ENCODE data around the gene CHRNA10.
A peak's percentile ranks its signal among the peaks of the same experiment; 100 is the strongest.

Gene CHRNA10

GRCh38 chr11:3627291-3627690 lies 43.9 kb downstream of the CHRNA10 start:
- DNase-seq, result peak; percentile 65

GRCh38 chr11:3626250-3626960 lies 44.8 kb downstream of the CHRNA10 start:
- DNase-seq, result no peak

GRCh38 chr11:3623767-3624458 lies 47.3 kb downstream of the CHRNA10 start:
- peak; percentile 7 for DNase-seq

DNA sequence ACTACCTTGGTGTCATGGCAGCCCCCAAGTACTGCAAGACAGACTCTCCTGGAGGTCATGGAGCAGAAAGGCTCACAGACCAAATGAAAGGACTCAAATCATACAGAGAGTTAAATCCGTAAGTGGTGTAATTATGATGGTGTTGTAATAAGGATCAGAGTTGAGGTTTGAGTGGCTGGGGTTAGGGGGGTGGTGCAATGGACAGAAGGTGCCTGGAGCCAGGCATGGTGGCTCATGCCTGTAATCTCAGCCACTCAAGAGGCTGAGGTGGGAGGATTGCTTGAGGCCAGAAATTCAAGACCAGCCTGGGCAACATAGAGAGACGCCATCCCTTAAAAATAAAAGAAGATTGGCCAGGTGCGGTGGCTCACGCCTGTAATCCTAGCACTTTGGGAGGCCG lies 48.1 kb downstream of the CHRNA10 start:
- DNase-seq, result peak; percentile 13

- DNase-seq, result no peak
Measured at GRCh38 chr11:3622521-3622920, 48.7 kb downstream of the CHRNA10 start.

- DNase-seq, result peak; percentile 78
Measured at GRCh38 chr11:3617990-3618389, 53.2 kb downstream of the CHRNA10 start.

DNA sequence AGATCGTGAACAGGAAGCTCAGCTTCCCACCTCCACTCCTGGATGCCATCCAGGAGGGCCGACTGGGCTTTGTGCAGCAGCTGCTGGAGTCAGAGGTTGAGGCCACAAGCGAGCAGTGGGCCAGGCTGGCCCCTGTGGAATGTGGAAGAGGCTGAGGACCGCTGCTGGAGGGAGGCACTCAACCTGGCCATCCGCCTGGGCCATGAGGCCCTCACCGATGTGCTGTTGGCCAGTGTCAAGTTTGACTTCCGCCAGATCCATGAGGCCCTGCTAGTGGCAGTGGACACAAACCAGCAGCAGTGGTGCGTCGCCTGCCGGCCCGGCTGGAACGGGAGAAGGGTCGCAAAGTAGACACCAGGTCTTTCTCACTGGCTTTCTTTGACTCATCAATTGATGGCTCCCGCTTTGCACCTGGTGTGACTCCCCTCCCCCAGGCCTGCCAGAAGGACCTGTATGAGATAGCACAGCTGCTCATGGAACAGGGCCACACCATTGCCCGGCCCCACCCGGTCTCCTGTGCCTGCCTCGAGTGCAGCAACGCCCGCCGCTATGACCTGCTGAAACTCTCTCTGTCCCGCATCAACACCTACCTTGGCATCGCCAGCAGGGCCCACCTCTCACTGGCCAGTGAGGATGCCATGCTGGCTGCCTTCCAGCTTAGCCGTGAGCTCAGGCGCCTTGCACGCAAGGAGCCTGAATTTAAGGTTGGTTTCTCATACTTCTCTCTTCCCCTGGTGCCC lies 54.3 kb downstream of the CHRNA10 start:
- peak; percentile 53 for DNase-seq

- DNase-seq, result peak; percentile 47
Measured at GRCh38 chr11:3615998-3616397, 55.2 kb downstream of the CHRNA10 start.
